GM21717 (cell line): ENCODE measurements around the gene VIM.
A peak's percentile ranks its signal among the peaks of the same experiment; 100 is the strongest.

Experiments
- ATAC-seq: cut with Tn5 transposase; IDR thresholded peaks from one replicate; pipeline ENCODE4 v1.9.1; 2021; ENCODE audit warnings: mild to moderate bottlenecking, moderate library complexity; ENCODE audit not compliant: unreplicated experiment

The VIM gene

GRCh38 chr10:17209302-17209701 is 18.7 kb upstream of the VIM start:
- ATAC-seq, result no peak

DNA sequence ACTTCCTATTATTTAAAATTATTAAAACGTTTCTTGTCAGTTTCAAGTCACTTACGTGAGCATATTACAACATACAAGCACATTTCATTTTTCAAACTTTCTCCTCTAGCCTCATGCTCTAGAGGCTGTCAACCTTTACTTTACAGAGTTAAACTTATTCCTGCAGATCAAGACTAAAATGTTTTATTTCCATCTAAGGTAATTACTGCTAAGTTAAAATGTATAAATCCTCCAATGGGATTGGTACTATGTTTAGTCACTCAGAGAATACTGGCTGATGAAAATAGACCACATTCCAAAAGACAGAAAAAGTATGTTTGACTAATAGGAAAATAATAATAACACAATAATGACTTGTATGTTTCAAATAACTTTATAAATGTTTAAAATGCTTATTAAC is 18.2 kb upstream of the VIM start:
- ATAC-seq, result no peak

DNA sequence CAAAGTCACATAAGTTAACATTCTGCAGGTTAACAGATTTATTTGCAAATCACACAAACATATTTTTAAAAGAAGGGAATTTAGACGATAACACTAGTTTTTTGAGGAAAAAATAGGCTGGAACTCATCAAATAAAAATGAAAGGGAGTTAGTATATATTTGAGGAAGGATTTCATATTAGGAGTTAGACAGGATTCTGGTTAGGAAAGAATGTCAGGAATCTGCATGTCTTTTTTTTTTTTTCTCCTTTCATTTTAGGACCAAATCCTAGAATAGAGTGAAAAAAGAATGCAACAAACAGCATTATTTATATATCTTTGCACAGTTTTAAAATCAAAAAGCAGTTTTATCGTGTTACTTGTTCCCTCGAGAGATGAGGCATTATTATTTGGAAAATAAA is 17.7 kb upstream of the VIM start:
- ATAC-seq, result no peak

DNA sequence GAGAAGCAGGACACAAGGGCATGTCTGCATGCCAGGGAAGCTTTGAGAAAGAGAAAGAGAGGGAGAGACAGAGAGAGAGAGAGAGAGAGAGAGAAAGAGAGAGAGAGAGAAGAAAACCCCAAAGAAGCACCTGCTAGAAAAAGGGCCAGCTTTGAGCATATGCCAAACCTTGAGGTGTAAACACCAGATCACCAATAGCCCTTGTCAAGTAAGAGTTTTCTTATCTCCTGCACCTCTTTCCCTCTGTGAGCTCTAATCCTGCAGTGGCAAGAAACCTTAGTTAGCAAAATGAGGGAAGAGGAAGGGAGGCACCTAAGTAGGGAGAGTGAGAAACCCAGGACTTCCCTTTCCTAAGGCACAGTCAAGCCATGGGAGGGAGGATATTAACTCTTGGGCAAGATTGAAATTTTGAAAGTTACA is 15.2 kb upstream of the VIM start:
- no peak for ATAC-seq

GRCh38 chr10:17213646-17214349 is 14.2 kb upstream of the VIM start:
- no peak for ATAC-seq

DNA sequence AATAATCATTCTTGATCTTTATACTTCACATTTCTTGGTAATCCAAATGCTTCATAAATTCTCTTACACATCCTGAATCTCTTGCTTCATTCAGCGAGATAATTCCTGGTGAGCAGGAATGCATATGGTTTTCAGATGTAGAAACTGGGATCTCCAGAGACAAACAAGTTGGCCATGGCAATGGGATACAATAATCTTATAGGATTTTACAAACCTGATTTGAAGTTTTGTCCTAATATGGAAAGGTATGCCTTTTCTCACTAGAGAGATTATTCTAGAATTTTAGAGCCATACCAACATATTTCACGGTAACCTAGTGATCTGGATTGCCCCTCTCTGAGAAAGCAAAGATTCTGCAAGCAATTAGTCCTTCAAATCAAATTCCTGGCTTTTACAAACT is 13.5 kb upstream of the VIM start:
- ATAC-seq, result no peak

GRCh38 chr10:17214971-17215781 is 12.9 kb upstream of the VIM start:
- no peak for ATAC-seq

DNA sequence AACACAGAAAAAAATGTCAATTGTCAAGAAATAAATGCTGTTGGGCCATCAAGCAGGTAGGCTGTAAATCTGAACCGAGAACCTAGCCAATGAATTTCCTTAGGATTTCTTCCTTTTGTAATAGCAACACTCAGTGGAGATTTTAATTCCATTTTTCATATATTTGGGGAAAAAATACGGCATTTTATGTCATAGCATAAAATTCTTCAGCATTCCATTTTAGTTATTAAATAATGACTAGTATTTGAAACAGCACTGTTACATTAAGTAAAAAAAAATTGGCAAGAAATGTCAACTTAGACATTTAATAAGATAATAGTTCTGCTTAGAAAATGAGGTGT is 12.3 kb upstream of the VIM start:
- ATAC-seq, result no peak

DNA sequence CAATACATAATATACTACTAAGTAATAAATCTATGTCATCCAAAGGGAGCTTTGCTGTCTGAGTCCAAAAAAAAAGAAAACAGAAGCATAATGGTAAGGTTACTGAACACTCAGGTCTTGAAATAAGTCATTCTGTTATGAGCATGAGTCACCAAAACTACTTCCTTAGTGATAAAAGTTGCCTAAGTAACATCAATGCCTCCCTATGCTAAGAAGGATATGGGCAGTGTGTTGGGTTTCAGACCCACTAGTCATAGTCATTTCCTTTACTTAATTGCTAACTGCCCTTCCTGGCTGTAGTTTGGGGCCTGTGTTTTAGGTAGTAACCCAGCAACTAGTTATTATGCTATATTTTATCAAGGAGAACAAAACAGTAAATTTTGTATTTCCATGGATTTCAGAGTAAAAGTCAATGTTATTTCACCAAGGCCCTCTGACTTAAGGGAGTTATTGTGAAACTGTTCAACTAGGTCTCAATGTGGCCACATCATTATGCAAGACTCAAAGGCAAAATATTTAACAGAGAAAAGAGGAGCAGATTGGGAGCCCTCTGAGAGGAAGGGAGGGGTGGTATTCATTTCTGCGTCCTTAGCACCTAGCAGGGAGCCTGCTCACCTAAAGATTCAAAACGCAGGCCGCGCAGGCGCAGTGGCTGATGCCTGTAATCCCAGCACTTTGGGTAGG is 11.7 kb upstream of the VIM start:
- peak; percentile 99 for ATAC-seq

DNA sequence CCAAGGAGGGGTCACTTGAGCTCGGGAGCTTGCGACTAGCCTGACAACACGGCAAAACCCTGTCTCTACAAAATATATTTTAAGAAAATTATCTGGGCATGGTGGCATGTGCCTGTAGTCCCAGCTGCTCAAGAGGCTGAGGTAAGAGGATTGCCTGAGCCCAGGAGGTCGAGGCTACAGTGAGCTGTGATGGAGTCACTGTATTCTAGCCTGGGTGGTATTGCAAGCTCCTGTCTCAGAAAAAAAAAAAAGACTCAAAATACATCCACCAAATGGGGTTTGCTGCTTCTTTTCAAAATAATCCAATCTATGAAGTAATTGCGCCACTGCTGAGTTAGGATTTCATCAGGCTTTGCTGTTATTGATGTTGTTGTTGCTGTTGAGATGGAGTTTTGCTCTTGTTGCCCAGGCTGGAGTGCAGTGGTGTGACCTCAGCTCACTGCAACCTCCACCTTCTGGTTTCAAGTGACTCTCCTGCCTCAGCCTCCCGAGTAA is 11.1 kb upstream of the VIM start:
- ATAC-seq, result no peak

DNA sequence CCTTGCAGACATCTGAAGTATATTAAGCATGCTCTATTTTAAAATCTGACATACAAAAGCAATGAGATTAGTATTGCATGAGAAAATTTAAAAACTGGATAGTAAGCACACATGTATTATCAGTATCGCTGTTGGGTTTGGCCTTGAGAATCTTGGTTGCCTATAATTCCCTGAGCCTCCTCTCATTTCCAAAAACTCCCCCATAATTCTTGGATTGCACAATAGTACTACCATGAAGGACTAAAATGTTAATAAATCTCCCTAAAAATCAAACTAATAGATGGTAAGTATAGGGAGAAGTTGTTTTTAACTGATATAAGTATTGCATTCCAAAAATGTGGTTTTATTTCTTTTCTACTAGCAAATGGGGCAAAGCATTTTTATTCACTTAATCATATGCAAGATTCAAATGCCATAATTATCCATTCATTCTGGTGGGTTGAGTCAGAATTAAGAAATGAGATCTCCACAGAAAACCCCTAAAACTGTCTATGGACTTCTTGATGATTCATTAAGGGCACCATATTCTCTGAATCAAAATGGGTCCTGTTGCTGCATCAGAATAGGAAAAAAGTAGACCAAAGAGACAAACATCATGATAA is 10.3 kb upstream of the VIM start:
- no peak for ATAC-seq

DNA sequence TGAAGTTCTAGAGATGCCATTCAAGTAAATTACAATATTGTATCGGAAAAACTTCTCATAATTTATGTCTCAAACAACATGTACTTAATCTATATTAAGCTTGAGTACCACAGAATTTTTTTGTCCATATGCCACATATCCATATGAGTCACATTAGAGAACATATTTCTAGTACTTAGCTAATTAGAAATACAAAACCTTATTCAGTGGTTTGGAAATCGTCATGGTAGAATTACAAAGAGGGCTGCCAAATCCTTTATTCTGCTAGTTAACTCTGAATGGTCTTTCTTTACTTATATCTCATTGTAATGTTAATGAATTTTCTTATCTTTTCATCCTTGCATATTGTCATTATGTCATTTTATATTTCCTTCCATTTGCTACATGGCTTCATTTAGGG is 9.0 kb upstream of the VIM start:
- no peak for ATAC-seq

DNA sequence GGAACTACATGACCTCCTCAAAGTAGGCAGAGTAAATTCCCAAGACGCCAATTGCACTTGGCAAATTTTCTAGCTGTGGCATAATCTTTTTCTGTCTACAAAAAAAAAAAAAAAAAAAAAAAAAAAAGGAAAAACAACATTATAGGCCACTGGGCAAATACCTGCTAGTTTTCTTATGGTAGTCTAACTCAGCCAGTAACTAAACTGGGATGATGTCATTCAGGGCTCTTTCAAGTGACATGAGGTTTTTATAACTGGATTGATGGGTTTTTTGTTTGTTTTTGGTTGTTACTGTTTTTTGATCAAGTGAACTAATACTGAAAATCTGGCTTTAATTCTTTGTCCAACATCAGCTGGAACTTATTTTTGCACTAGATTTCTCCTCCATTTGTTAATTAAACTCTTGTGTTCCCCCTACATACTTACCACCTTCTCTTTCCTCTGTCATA is 7.4 kb upstream of the VIM start:
- no peak for ATAC-seq

GRCh38 chr10:17222329-17222728 is 5.7 kb upstream of the VIM start:
- no peak for ATAC-seq

DNA sequence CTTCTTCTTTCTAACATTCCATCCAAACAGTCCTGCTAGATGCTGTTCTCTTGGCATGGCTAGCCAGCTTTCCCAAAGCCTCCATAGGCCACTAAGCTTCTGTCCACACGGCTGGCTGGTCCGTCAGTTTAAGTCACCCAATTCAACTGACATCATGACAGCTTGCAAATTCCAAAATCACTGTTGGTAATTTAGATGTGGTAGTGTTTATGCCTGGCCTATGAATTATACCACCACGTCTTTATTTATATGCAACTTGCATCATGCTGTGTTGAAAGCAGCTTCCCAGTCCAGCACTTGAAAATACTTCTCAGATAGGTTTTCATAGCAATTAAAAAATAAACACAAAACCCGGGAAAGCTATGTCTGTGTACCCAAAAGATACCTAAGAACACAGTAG is 2.2 kb upstream of the VIM start:
- no peak for ATAC-seq

DNA sequence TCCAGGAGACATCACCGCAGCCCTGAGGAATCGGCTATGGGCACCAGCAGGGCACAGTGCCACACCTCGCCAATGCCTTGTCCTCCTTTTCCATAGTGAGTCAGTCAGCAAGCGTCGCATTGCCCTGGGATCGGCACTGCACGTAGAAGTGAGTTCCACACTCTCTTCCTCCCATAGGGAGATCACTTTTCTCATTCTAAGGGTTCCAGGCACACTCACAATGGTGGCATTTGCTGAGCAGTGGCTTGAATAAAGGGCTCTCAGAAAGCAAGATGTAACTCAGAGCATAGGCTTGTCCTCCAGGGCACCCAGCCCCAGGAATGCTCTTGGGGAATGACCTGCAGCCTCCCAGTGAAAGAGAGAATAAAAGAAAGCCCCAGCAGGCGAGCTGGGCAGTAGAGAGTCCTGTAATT is 1.1 kb upstream of the VIM start:
- no peak for ATAC-seq

- peak; percentile 28 for ATAC-seq
Observed at GRCh38 chr10:17227367-17228090, 512 bp upstream of the VIM start.

DNA sequence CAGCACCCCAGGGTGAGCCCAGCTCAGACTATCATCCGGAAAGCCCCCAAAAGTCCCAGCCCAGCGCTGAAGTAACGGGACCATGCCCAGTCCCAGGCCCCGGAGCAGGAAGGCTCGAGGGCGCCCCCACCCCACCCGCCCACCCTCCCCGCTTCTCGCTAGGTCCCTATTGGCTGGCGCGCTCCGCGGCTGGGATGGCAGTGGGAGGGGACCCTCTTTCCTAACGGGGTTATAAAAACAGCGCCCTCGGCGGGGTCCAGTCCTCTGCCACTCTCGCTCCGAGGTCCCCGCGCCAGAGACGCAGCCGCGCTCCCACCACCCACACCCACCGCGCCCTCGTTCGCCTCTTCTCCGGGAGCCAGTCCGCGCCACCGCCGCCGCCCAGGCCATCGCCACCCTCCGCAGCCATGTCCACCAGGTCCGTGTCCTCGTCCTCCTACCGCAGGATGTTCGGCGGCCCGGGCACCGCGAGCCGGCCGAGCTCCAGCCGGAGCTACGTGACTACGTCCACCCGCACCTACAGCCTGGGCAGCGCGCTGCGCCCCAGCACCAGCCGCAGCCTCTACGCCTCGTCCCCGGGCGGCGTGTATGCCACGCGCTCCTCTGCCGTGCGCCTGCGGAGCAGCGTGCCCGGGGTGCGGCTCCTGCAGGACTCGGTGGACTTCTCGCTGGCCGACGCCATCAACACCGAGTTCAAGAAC is 1.1 kb downstream of the VIM start:
- ATAC-seq, result peak; percentile 15

GRCh38 chr10:17229717-17229966 is 1.6 kb downstream of the VIM start:
- peak; percentile 2 for ATAC-seq

DNA sequence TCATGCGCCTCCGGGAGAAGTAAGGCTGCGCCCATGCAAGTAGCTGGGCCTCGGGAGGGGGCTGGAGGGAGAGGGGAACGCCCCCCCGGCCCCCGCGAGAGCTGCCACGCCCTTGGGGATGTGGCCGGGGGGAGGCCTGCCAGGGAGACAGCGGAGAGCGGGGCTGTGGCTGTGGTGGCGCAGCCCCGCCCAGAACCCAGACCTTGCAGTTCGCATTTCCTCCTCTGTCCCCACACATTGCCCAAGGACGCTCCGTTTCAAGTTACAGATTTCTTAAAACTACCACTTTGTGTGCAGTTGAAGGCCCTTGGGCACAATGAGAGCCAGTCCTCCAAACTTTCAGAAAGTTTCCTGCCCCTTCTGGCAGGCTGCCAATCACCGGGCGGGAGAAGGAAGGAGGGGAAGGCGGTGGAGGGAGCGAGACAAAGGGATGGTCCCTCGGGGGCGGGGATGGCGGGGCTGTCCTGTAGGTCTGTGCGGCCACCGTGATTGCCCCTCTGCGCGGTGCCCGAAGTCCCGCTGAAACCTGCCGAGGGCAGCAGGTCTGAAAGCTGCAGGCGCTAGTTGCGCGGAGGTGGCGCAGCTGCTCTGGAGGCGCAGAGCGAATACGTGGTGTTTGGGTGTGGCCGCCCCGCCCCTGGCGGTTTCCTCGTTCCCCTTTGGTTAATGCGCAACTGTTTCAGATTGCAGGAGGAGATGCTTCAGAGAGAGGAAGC is 2.1 kb downstream of the VIM start:
- peak; percentile 54 for ATAC-seq
